Activated T-helper 2 cell treated with anti-CD3 and anti-CD28 coated beads, Interferon-gamma antibody, Interleukin-2, Interleukin-4, amounts not matched to agents 10 μg/mL and 5 μg/mL and 100 μg/mL, durations not matched to agents 14 hours and 24 hours and 36 hours (primary cell): Measurements from ENCODE around the gene VPS37D. TPM values are rescaled to one million over a fixed set of nuclear protein-coding genes. Genes with fewer than 3 reads are reported as not detected.
A peak's percentile ranks its signal among the peaks of the same experiment; 100 is the strongest.

Experiments
- DNase-seq: peaks from one replicate; pipeline ENCODE4 v3.0.0; 2021; ENCODE audit warnings: low spot score
- H3K27ac Mint-ChIP-seq: one replicate; pipeline ENCODE4 v1.8.0; 2021; ENCODE audit warnings: mixed read lengths
- H3K27me3 Mint-ChIP-seq: one replicate; pipeline ENCODE4 v1.8.0; 2021; ENCODE audit warnings: low read depth, mixed read lengths
- H3K36me3 Mint-ChIP-seq: one replicate; pipeline ENCODE4 v1.8.0; 2021; ENCODE audit warnings: low read depth, mixed read lengths
- H3K4me1 Mint-ChIP-seq: one replicate; pipeline ENCODE4 v1.8.0; 2021; ENCODE audit warnings: low read depth, mixed read lengths
- H3K4me3 Mint-ChIP-seq: one replicate; pipeline ENCODE4 v1.8.0; 2021; ENCODE audit warnings: low read depth, mild to moderate bottlenecking, moderate library complexity, mixed read lengths
- H3K9me3 Mint-ChIP-seq: one replicate; pipeline ENCODE4 v1.8.0; 2021; ENCODE audit warnings: mixed read lengths
- intact Hi-C: fragments of 100-400 bp; cut with micrococcal nuclease; formaldehyde crosslinking; loops from one replicate; pipeline ENCODE4 v1.15.1; 2023
- total RNA-seq: library from RNA; stranded (reverse); gene quantifications from 2 replicates; pipeline ENCODE4 v1.2.3, GENCODE V29; 2022

Gene VPS37D
- total RNA-seq, 1 donor from 2014 or later, result 0.30 TPM

GRCh38 chr7:73696372-73696771 is 28.7 kb downstream of the VPS37D start:
- intact Hi-C loops, result no loop called here
- H3K4me1 Mint-ChIP-seq, result no peaks in the 10 kb centered on the region
- H3K27me3 Mint-ChIP-seq, result no peaks in the 10 kb centered on the region
- H3K9me3 Mint-ChIP-seq, result no peaks in the 10 kb centered on the region
- H3K27ac Mint-ChIP-seq, result no peak overlapping the region
- H3K4me3 Mint-ChIP-seq, result no peak overlapping the region
- H3K36me3 Mint-ChIP-seq, result peaks cover 48% of the 10 kb centered on the region
- DNase-seq, result no peak

- H3K36me3 Mint-ChIP-seq, result peaks cover 47% of the 10 kb centered on the region
- DNase-seq, result no peak
- H3K4me3 Mint-ChIP-seq, result no peak overlapping the region
- H3K27ac Mint-ChIP-seq, result no peak overlapping the region
- no peaks in the 10 kb centered on the region for H3K9me3 Mint-ChIP-seq
- no peaks in the 10 kb centered on the region for H3K27me3 Mint-ChIP-seq
- no peaks in the 10 kb centered on the region for H3K4me1 Mint-ChIP-seq
- intact Hi-C loops, result no loop called here
Observed at GRCh38 chr7:73698410-73698809, 30.8 kb downstream of the VPS37D start.

- no peaks in the 10 kb centered on the region for H3K4me1 Mint-ChIP-seq
- no peak for DNase-seq
- H3K4me3 Mint-ChIP-seq, result no peak overlapping the region
- peaks cover 42% of the 10 kb centered on the region for H3K36me3 Mint-ChIP-seq
- no peaks in the 10 kb centered on the region for H3K27me3 Mint-ChIP-seq
- no peaks in the 10 kb centered on the region for H3K9me3 Mint-ChIP-seq
- H3K27ac Mint-ChIP-seq, result no peak overlapping the region
- intact Hi-C loops, result no loop called here
Observed at GRCh38 chr7:73699370-73700068, 31.9 kb downstream of the VPS37D start.

GRCh38 chr7:73700069-73700423 is 32.4 kb downstream of the VPS37D start:
- intact Hi-C loops, result no loop called here
- no peaks in the 10 kb centered on the region for H3K9me3 Mint-ChIP-seq
- DNase-seq, result no peak
- no peak overlapping the region for H3K27ac Mint-ChIP-seq
- peaks cover 38% of the 10 kb centered on the region for H3K36me3 Mint-ChIP-seq
- H3K4me1 Mint-ChIP-seq, result no peaks in the 10 kb centered on the region
- H3K27me3 Mint-ChIP-seq, result no peaks in the 10 kb centered on the region
- H3K4me3 Mint-ChIP-seq, result no peak overlapping the region

GRCh38 chr7:73700581-73701134 is 33.0 kb downstream of the VPS37D start:
- Mint-ChIP-seq H3K9me3 (no peaks in the 10 kb centered on the region), H3K27ac (no peak overlapping the region), H3K4me3 (no peak overlapping the region), H3K4me1 (no peaks in the 10 kb centered on the region), H3K27me3 (no peaks in the 10 kb centered on the region), H3K36me3 (peaks cover 38% of the 10 kb centered on the region)
- DNase-seq, result no peak
- intact Hi-C loops, result no loop called here

GRCh38 chr7:73701357-73701995 is 33.8 kb downstream of the VPS37D start:
- Mint-ChIP-seq H3K4me1 (no peaks in the 10 kb centered on the region), H3K36me3 (peaks cover 38% of the 10 kb centered on the region), H3K9me3 (no peaks in the 10 kb centered on the region), H3K27me3 (no peaks in the 10 kb centered on the region), H3K27ac (no peak overlapping the region), H3K4me3 (no peak overlapping the region)
- intact Hi-C loops, result no loop called here
- no peak for DNase-seq

- no peaks in the 10 kb centered on the region for H3K4me1 Mint-ChIP-seq
- H3K9me3 Mint-ChIP-seq, result no peaks in the 10 kb centered on the region
- H3K4me3 Mint-ChIP-seq, result no peak overlapping the region
- H3K27ac Mint-ChIP-seq, result no peak overlapping the region
- H3K36me3 Mint-ChIP-seq, result peaks cover 34% of the 10 kb centered on the region
- intact Hi-C loops, result no loop called here
- DNase-seq, result no peak
- no peaks in the 10 kb centered on the region for H3K27me3 Mint-ChIP-seq
Observed at GRCh38 chr7:73702226-73702625, 34.6 kb downstream of the VPS37D start.

GRCh38 chr7:73702665-73703064 is 35.0 kb downstream of the VPS37D start:
- Mint-ChIP-seq H3K27me3 (no peaks in the 10 kb centered on the region), H3K27ac (no peak overlapping the region), H3K9me3 (no peaks in the 10 kb centered on the region), H3K36me3 (peaks cover 30% of the 10 kb centered on the region), H3K4me3 (no peak overlapping the region), H3K4me1 (no peaks in the 10 kb centered on the region)
- intact Hi-C loops, result no loop called here
- no peak for DNase-seq

GRCh38 chr7:73703225-73703624 is 35.6 kb downstream of the VPS37D start:
- Mint-ChIP-seq H3K36me3 (peaks cover 27% of the 10 kb centered on the region), H3K27ac (no peak overlapping the region), H3K27me3 (no peaks in the 10 kb centered on the region), H3K4me1 (no peaks in the 10 kb centered on the region), H3K4me3 (no peak overlapping the region), H3K9me3 (no peaks in the 10 kb centered on the region)
- DNase-seq, result no peak
- intact Hi-C loops, result no loop called here

GRCh38 chr7:73703757-73704639 is 36.4 kb downstream of the VPS37D start:
- H3K27ac Mint-ChIP-seq, result no peak overlapping the region
- H3K27me3 Mint-ChIP-seq, result no peaks in the 10 kb centered on the region
- H3K4me3 Mint-ChIP-seq, result no peak overlapping the region
- no peaks in the 10 kb centered on the region for H3K9me3 Mint-ChIP-seq
- peak; percentile 21 for DNase-seq
- peaks cover 27% of the 10 kb centered on the region for H3K36me3 Mint-ChIP-seq
- intact Hi-C loops, result no loop called here
- H3K4me1 Mint-ChIP-seq, result no peaks in the 10 kb centered on the region

GRCh38 chr7:73704640-73705550 is 37.3 kb downstream of the VPS37D start:
- Mint-ChIP-seq H3K9me3 (no peaks in the 10 kb centered on the region), H3K4me3 (no peak overlapping the region), H3K36me3 (peaks cover 27% of the 10 kb centered on the region), H3K27me3 (no peaks in the 10 kb centered on the region), H3K27ac (no peak overlapping the region), H3K4me1 (no peaks in the 10 kb centered on the region)
- intact Hi-C loops, result no loop called here
- no peak for DNase-seq

GRCh38 chr7:73705551-73705920 is 37.9 kb downstream of the VPS37D start:
- intact Hi-C loops, result no loop called here
- no peak for DNase-seq
- no peak overlapping the region for H3K4me3 Mint-ChIP-seq
- no peaks in the 10 kb centered on the region for H3K4me1 Mint-ChIP-seq
- H3K9me3 Mint-ChIP-seq, result no peaks in the 10 kb centered on the region
- no peak overlapping the region for H3K27ac Mint-ChIP-seq
- H3K36me3 Mint-ChIP-seq, result peaks cover 27% of the 10 kb centered on the region
- H3K27me3 Mint-ChIP-seq, result no peaks in the 10 kb centered on the region
